GM20000 (cell line): ENCODE measurements around the gene MAG.

Experiments used
- DNase-seq: peaks from one replicate; pipeline ENCODE4 v3.0.0; 2012; ENCODE audit warnings: low spot score
- TF ChIP-seq, protein P1 (sequence below): IDR thresholded peaks from 2 replicates; pipeline ENCODE4 v1.5.1; 2012; ENCODE audit warnings: mild to moderate bottlenecking, control low read depth; ENCODE audit errors: extremely low read depth, missing control alignments

MAG gene

DNA sequence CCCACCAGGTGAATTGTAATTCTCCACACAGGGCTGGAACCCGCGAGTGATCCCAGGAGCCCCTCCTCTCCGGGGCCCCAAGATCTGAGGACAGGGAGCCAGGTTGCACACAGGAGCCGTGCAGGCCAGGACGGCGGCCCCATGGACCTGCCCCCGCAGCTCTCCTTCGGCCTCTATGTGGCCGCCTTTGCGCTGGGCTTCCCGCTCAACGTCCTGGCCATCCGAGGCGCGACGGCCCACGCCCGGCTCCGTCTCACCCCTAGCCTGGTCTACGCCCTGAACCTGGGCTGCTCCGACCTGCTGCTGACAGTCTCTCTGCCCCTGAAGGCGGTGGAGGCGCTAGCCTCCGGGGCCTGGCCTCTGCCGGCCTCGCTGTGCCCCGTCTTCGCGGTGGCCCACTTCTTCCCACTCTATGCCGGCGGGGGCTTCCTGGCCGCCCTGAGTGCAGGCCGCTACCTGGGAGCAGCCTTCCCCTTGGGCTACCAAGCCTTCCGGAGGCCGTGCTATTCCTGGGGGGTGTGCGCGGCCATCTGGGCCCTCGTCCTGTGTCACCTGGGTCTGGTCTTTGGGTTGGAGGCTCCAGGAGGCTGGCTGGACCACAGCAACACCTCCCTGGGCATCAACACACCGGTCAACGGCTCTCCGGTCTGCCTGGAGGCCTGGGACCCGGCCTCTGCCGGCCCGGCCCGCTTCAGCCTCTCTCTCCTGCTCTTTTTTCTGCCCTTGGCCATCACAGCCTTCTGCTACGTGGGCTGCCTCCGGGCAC, 59.6 kb downstream of the MAG start:
- TF ChIP-seq, protein P1, sequence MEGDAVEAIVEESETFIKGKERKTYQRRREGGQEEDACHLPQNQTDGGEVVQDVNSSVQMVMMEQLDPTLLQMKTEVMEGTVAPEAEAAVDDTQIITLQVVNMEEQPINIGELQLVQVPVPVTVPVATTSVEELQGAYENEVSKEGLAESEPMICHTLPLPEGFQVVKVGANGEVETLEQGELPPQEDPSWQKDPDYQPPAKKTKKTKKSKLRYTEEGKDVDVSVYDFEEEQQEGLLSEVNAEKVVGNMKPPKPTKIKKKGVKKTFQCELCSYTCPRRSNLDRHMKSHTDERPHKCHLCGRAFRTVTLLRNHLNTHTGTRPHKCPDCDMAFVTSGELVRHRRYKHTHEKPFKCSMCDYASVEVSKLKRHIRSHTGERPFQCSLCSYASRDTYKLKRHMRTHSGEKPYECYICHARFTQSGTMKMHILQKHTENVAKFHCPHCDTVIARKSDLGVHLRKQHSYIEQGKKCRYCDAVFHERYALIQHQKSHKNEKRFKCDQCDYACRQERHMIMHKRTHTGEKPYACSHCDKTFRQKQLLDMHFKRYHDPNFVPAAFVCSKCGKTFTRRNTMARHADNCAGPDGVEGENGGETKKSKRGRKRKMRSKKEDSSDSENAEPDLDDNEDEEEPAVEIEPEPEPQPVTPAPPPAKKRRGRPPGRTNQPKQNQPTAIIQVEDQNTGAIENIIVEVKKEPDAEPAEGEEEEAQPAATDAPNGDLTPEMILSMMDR: no peak
- DNase-seq: no peak

- DNase-seq: no peak
- TF ChIP-seq, protein P1: no peak
Measured at GRCh38 chr19:35352177-35352447, 60.2 kb downstream of the MAG start.

DNA sequence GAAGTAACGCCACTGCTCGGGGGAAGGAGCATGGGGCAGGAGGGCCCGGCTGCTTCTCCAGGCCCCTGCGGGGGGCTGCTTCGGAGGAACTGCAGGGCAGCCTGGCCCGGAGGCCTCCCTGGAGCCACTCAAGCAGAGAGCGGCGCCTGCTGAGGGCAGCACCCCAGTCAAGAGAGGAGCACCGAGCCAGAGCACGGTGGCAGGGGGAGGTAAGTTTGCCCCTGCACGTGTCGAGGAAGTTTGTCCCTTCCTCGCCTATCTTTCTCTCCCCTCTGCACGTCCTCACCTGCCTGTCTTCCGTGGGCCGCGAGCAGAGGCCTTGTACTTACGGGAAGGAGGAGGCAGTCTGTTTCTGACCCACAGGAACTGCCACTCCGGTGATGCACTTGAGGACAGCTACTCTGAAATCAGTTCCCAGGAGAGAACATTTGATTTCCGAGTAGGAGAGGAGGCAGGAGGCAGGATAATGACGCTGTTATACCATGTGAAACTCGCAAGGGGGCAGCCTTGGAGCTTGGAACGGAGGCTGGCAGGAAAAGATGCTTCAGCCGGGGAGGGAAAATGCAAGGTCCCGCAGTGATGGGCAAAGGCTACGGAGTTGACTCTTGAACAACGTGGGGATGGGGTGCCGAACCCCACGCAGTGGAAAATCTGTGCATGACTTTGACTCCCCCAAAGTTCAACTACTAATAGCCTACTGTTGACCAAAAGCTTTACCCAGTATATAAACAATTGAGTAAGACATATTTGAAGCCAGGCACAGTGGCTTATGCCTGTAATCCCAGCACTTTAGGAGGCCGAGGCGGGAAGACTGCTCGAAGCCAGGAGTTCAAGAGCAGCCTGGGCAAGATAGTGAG, 60.7 kb downstream of the MAG start:
- TF ChIP-seq, protein P1: peak; percentile 95

GRCh38 chr19:35353635-35354034, 61.7 kb downstream of the MAG start:
- no peak for DNase-seq
- TF ChIP-seq, protein P1: no peak

More for the DNA sequence above, 60.7 kb downstream of the MAG start:
- peak; percentile 89 for DNase-seq

DNA sequence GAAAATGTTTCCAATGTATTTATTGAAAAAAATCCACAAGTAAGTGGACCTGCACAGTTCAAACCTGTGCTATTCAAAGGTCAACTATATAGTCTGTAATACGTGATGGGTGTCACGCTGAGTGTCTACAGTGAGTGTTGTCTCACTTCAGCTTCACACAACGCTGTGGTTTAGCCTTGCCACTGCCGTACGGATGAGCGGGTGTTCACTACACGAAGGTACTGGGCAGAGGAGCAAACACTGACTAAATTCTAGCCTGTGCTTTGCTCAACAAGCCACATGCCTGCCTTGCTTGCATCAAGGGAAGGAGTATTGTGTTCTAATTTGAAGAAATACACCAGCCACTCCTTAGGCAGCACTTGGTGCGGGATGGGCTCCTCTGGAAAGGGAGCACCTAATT, 62.9 kb downstream of the MAG start:
- TF ChIP-seq, protein P1: no peak
- DNase-seq: no peak

GRCh38 chr19:35355791-35356460, 64.0 kb downstream of the MAG start:
- TF ChIP-seq, protein P1: no peak

More at GRCh38 chr19:35355791-35356460, 64.0 kb downstream of the MAG start:
- no peak for DNase-seq
